NOMO-1 treated with dmso at 0.1 percent for 144 hours (cell line): ENCODE measurements around the gene FUT6.
"Not testable (repeated sequence)": the region's sequence is repeated elsewhere in the genome, so short reads cannot be mapped to it uniquely, and the experiment has no call there.

Source experiments
- DNase-seq: peaks from one replicate; lab custom pipeline; 2025; ENCODE audit not compliant: unreplicated experiment; lab: John Stamatoyannopoulos, UW

FUT6 gene, protein sequence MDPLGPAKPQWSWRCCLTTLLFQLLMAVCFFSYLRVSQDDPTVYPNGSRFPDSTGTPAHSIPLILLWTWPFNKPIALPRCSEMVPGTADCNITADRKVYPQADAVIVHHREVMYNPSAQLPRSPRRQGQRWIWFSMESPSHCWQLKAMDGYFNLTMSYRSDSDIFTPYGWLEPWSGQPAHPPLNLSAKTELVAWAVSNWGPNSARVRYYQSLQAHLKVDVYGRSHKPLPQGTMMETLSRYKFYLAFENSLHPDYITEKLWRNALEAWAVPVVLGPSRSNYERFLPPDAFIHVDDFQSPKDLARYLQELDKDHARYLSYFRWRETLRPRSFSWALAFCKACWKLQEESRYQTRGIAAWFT

DNA sequence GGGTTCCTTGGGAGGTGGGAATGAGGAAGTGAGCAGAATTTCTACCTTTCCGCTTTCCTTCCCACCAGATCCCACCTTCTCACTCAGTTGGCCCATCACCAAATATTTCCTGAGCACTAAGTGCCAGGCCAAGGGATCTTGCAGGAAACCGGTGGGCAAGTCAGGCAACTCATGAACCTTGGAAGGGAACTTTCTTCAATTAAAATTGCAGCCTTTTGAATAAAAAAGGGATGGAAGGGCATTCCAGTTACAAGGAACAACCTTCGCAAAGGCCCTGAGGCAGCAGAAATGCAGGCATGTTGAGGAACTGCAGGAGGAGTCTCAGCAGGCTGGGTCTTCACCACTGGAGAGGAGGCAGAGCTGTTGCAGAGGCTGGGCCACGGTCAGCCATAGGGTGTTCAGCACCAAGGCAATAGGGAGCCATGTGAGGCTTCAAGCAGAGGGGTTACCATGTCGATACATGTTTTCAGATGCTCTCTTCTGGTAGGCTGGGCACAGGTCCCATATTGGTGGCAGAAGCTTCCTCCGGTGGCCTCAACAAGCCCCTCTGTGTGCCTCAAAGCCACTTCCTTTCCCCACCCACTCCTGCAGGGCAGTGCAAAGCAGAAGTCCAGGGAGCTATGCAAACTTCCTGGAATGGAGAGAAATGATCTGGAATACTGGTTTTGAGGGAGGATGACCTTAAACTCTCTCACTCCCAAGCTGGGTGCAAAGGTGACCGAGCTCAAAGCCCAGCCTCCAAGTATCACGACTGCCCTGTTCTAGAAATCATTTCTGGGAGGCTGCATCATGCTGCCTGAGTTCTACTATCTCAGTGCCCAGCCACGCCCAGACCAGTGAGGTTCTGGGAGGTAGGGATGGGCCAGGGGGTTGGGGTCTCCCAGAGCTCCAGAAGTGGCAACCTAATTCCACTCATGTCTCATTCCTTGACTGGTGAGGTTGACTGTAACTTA lies at the start of gene FUT6:
TSS of gene FUT6 (minus strand) at position 638 of the 953 bp plus-strand sequence. CDS start 7,135 bp downstream, outside the sequence.
- no peak for DNase-seq

DNA sequence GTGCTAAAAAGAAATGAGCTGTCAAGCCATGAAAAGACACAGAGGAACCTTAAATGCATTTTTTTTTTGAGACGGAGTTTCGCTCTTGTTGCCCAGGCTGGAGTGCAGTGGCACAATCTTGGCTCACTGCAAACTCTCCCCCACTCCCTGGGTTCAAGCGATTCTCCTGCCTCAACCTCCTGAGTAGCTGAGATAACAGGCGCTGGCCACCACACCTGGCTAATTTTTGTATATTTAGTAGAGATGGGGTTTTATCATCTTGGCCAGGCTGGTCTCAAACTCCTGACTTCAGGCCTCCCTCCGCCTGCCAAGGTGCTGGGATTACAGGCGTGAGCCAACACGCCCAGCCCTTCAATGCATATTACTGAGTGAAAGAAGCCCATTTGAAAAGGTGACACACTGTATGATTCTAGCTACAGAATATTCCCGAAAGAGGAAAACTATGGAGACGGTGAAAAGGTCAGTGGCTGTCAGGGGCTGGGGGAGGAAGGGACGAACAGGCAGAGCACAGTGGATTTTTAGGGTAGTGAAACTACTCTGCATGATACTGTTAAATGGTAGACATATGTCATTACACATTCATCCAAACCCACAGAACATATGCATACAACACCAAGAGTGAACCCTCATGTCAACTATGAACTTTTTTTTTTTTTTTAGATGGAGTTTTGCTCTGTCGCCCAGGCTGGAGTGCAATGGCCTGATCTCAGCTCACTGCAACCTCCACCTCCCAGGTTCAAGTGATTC lies 44.7 kb upstream of the FUT6 start:
- not testable (repeated sequence) for DNase-seq

DNA sequence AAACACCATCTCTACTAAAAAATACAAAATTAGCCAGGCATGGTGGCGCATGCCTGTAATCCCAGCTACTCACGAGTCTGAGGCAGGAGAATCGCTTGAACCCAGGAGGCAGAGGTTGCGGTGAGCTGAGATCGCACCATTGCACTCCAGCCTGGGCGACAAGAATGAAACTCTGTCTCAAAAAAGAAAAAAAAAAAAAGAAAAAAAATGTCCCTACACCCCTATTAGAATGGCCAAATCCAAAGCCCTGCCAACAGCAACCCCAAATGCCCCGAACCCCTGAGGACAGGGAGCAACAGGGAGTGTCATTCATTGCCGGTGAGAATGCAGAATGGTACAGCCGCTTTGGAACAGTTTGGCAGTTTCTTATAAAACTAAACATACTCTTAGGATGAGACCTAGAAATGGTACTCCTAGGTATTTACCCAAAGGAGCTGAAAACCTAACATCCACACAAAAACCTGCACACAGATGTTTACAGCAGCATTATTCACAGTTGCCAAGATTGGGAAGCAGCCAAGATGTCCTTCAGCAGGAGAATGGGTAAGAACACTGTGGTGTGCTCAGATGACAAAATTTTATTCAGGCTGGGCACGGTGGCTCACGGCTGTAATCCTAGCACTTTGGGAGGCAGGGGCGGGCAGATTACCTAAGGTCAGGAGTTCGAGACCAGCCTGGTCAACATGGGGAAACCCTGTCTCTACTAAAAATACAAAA lies 43.8 kb upstream of the FUT6 start:
- not testable (repeated sequence) for DNase-seq

DNA sequence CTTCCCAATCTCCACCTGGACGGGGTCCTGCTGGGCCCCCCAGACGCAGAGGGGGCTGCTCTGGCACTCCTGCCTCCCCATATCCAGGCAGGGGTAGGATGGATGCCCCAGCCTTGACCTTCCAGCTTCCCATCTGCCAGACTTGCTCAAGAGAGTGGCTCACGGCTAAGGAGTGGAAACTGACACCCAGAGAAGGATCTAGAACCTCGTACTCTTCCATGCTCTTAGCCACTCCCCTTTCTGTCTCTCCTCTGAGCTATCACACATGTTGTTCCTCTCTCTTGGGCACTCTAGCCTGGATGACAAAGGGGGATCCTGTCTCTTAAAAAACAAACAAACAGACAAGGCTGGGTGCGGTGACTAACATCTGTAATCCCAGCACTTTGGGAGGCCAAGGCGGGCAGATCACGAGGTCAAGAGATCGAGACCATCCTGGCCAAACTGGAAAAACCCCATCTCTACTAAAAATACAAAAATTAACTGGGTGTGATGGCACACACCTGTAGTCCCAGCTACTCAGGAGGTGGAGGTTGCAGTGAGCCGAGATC lies 43.0 kb upstream of the FUT6 start:
- DNase-seq = no peak

DNA sequence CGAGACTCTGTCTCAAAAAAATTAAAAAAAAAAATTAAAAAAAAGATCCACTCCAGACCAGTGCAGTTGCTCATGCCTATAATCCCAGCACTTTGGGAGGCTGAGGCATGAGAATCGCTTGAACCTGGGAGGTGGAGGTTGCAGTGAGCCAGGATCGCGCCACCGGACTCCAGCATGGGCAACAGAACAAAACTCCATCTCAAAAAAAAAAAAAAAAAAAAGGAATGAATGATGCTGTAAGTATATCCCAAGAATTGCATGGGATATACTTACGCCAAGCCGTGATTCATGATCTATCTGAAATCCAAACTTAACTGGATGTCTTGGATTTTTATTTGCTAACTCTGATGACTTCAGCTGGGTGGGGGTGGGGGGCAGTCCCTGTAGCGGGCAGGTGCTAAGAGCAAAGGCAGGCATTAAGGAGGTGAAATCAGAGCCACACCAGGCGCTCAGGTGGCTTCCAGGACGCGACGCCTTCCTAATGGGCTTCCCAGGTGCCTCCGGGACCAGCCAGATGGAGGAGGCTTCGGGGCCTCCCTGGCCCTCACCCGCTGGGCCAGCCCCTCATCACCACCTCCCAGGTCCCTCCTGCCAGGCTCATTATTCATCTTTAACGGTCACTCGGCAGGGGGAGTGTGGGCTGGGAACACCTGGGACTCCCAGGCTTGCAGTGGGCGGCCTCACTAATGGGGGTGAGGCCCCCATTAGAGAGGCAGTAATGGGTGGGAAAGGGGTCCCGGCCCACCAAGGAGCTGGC lies 42.2 kb upstream of the FUT6 start:
- DNase-seq = no peak

DNA sequence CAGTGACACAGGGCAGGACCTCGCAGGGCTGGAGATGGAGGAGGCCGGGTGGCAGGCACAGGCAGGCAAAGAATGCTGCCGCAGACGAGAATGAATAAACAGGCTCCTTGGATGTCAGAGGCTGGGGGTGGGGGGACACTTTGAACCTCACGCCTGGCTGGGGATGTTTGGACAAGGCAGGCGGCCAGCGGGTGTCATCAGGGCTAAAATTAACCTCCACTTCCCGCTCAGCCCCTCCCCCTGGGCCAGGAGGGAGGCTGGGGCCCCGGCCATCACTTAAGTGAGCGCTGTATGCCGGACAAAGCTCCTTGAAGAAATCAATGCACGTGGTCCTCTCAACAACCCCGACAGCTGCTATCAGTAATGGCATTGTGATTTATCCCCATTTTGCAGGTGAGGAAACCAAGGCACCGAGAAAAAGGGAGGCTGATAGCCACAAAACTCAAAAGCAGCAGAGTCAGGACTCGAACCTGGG lies 41.1 kb upstream of the FUT6 start:
- DNase-seq = no peak

DNA sequence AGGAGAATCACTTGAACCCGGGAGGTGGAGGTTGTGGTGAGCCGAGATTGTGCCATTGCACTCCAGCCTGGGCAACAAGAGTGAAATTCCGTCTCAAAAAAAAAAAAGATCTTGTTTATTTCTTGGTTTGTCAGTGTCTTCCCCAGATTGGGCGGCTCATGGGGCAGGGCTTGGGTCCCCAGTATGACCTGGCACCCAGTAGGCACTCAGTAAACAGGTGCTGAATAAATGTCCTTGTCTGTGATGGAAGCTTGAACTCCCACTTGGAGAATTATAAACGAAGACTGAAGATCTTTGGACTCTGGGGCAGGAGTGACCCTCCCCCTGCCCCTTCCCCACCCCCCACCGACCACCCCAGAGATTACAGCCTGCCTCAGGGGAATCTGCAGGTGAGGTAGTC lies 40.7 kb upstream of the FUT6 start:
- DNase-seq = no peak

DNA sequence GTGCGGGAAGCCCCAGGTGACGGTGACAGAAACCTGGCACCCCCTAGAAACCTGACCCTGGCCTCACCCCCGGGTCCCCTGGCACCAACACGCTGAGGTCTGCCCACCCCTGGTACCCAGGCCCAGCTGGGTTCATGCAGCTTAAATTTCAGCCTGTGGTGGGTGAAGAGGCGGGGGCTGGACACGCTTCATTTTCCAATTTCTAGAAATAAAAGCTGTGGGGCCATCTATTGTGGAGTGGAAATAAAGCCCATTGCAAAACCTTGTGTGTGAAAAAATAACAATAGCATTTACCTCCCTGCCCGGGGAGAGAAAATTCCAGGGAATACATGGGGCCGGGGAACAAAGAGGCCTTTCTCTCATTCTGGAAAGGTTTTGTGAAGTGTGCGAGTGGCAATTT lies 38.4 kb upstream of the FUT6 start:
- no peak for DNase-seq

DNA sequence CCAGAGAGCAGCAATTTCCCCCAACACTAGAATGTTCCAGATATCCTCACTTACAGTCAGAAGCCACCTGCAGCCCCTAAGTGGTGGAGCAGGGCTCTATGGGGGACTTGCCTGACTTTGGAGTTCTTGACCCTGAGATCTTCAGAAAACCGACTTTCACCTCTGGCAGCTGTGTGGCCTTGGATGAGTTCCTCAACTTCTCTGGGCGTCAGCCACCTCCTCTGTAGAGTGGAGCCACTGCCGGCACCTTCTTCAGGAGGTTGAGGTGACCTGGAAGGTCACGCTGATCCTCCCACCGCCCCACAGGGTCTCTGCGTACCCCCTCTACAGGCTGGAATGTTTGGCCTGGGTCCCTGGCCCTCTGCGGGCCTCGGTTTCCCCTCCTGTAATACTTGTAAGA lies 37.9 kb upstream of the FUT6 start:
- no peak for DNase-seq

DNA sequence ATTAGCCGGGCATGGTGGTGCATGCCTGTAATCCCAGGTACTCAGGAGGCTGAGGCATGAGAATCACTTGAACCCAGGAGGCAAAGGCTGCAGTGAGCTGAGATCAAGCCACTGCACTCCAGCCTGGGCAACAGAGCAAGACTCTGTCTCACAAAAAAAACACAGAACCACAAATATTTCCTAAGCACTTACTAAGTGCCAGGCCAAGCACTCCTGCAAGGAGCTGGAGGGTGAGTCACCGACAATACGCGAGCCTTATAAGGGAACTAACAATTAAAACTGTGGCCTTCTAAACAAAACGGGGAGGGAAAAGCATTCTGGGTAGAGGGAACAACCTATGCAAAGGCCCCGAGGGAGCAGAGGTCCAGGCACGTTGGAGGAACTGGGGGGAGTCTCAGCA lies 35.0 kb upstream of the FUT6 start:
- peak; percentile 31 for DNase-seq

DNA sequence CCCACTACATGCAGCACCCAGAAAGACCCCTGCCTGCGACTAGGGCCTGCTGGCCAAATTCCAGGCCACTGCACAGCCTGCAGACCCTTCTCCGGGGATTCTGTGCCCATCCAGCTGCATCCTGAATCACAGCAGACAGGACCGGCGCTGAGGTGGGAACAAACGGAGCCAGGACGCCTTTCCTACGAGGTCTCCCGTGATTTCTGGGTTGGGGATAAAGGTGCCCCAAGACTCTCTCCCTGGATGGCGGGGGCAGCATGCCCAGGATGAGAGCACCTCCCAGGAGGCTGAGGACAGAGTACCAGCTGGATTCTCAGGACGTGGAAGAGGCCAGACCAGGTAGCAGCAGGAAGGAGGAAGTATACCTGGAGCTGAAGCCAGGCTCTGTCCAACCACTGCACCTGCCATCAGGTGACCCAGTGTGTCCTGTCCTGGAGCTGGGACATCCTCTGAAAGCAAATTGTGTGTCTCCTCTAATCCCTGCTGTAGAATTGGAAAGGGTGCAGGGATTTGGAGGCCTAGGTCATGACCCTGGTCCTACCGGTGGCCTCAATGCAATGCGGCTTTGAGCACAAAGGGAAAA lies 34.2 kb upstream of the FUT6 start:
- DNase-seq = no peak

DNA sequence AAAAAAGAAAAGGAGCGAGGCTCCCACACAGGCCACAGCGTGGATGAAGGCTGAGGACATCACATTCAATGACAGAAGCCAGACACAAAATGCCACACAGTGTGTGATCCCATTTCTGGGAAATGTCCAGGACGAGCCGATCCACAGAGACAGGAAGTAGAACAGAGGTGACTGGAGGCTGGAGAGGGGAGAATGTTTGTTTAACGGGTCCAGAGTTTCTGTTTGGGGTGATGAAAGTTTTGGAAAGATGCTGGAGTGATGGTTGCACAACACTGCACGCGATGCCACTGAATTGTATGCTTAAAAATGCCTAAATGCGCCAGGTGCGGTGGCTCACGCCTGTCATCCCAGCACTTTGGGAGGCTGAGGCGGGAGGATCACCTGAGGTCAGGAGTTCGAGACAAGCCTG lies 31.5 kb upstream of the FUT6 start:
- no peak for DNase-seq

DNA sequence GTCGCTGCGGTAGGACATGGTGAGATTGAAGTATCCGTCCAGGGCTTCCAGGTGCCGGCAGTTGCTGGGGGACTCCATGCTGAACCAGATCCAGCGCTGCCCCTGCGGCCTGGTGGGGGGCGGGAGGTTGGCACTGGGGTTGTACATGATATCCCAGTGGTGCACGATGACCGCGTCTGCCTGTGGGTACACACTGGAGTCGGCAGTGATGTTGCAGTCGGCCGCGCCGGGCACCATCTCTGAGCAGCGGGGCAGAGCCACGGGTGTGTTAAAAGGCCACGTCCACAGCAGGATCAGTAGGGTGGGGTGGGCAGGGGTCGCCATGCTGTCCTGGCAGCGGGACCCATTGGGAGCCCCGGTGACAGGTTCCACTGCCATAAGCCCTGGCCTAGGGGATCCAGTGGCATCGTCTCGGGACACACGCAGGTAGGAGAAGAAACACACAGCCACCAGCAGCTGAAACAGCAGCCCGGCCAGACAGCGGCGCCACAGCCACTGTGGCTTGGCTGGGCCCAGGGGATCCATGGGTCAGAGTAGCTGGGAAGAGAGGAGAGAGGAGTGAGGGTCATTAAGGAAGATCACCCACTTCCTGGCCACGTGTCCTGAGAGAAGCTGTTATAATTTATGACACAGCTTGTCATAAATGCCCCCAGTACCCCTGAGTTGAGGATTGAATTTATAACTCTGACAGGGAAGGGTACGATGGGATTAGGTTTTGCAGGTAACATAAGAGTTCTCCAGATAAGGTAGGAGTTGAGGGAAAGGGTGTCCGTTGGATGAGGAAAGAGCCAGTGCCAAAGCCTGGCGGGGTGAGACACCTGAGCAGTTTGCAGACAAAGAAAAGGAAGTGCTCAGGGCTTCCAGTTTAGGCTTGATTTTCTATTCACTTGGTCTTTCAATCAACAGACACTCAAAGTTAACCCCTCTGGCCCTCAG lies 28.0 kb upstream of the FUT6 start:
- no peak for DNase-seq

DNA sequence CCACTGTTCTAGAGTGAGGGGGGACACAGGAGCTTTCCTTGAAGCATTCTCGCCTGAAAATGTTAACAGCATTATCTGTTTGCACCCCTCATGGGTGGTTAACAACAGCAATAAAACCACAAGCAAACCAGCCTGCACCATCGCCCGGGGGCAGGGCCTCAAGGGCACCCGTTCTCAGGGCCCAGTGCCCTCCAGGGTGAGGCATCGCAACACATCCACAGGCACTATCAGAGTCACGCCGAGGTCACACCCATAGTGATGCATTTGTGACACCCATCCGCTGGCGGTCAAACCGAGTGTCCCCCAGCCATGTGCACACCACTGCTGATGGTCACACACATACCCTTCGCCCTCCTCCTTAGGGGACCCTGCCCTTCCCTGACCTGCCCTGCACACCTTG lies 26.3 kb upstream of the FUT6 start:
- DNase-seq = no peak

DNA sequence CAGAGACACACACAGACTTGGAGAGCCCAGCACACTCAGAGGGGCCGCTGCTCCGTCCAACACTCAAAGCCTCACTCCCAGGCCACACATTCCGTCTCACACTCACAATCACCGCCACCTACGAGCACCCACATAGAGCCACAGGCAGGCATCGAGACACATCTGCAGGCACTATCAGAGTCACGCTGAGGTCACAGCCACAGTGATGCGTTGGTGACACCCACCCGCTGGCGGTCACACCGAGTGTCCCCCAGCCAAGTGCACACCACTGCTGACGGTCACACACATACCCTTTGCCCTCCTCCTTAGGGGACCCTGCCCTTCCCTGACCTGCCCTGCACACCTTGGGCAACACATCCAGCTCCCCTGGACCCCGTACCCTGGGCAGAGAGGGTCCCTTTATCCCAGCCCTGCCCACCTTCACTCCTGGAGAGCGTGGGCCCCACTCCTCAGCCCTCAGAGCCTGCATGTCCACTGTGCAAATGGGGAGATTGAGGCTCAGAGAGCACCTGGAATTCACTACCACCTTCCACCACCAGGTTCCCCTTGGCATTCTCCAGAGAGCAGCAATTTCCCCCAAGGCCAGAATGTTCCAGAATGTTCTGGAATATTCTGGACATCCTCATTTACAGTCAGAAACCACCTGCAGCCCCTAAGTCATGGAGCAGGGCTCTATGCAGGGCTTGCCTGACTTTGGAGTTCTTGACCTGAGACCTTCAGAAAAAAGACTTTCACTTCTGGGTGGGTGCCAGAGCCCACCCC lies 25.4 kb upstream of the FUT6 start:
- no peak for DNase-seq

DNA sequence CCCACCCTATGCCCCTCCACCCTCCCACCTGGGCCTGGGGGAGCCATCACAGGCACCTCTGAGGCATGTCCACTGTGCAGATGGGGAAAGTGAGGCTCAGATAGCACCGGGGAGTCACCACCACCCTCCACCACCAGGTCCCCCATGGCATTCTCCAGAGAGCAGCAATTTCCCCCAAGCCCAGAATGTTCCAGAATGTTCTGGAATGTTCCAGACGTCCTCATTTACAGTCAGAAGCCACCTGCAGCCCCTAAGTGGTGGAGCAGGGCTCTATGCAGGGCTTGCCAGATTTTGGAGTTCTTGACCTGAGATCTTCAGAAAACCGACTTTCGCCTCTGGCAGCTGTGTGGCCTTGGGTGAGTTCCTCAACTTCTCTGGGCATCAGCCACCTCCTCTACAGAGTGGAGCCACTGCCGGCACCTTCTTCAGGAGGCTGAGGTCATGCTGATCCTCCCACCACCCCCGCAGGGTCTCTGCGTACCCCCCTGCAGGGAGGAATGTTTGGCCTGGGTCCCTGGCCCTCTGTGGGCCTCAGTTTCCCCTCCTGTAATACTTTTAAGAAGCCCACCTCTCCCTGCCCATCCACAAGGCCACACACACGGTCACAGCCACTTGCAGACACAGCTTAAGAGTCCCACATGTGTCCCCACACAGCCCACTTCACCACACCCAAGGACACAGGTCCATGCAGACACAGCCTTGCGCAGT lies 24.7 kb upstream of the FUT6 start:
- no peak for DNase-seq
